GM10248 (cell line): ENCODE measurements around the gene PPP2R5B.

Source experiments
- CTCF ChIA-PET: fragments of 300-600 bp; sonication (Branson Sonifier 250); formaldehyde crosslinking; extraction: SDS; loops from one replicate; lab custom pipeline; 2021; ENCODE audit warnings: antibody characterized with exemption; lab: Yijun Ruan, JAX
- POLR2A ChIA-PET: fragments of 350-650 bp; sonication (Branson Sonifier 250); formaldehyde crosslinking; extraction: SDS; loops from one replicate; lab custom pipeline; 2020; ENCODE audit warnings: antibody characterized with exemption; lab: Yijun Ruan, JAX
- DNase-seq: peaks from one replicate; pipeline ENCODE4 v3.0.0; 2012; ENCODE audit errors: extremely low spot score
- CTCF ChIP-seq: IDR thresholded peaks from 2 replicates; pipeline ENCODE4 v1.5.1; 2012; ENCODE audit warnings: mild to moderate bottlenecking, low read depth; ENCODE audit errors: extremely low read depth, missing control alignments, control extremely low read depth

PPP2R5B gene

GRCh38 chr11:64923944-64924909 lies at the start of gene PPP2R5B:
Gene PPP2R5B, plus strand, starts transcription at chr11:64924689. Its CDS starts 1,046 bp downstream, at chr11:64925735.
- ChIA-PET POLR2A (interaction anchor here (0.6 to 1.1 kb wide), 2 partner anchors 46 to 575 kb away, joined by 3 to 4 read pairs; partner anchors contain the start of genes EHD1 and MALAT1), CTCF (interaction anchor here (0.7 to 1.7 kb wide), 5 partner anchors 76 to 189 kb away, joined by 3 to 5 read pairs (median 4); partner anchors contain the start of gene ARL2)
- DNase-seq, result peak; percentile 97
- no peak for TF ChIP-seq CTCF

GRCh38 chr11:64875369-64876228 lies 48.9 kb upstream of the PPP2R5B start:
- TF ChIP-seq CTCF, result no peak
- POLR2A ChIA-PET, result interaction anchor here (0.6 to 7.8 kb wide), 3 partner anchors 11 to 25 kb away, joined by 4 to 225 read pairs (median 129); partner anchors contain the start of gene CDC42BPG
- CTCF ChIA-PET, result interaction anchor here (0.7 to 31.5 kb wide), 4 partner anchors 15 to 242 kb away, joined by 3 to 1137 read pairs (median 78); partner anchors contain the start of genes CDC42BPG and ZNHIT2
- DNase-seq, result no peak

GRCh38 chr11:64876229-64876750 lies 48.2 kb upstream of the PPP2R5B start:
- no peak for DNase-seq
- POLR2A ChIA-PET, result interaction anchor here (6.1 to 7.8 kb wide), 2 partner anchors 12 to 26 kb away, joined by 129 to 225 read pairs; partner anchors contain the start of gene CDC42BPG
- CTCF ChIA-PET, result interaction anchor here (1.7 to 31.5 kb wide), 3 partner anchors 14 to 241 kb away, joined by 5 to 1137 read pairs (median 152); partner anchors contain the start of genes CDC42BPG and ZNHIT2
- TF ChIP-seq CTCF, result no peak

- TF ChIP-seq CTCF, result no peak
- ChIA-PET POLR2A (interaction anchor here (0.6 to 7.8 kb wide), 7 partner anchors 11 to 105 kb away, joined by 3 to 225 read pairs (median 9); partner anchors contain the start of genes CDC42BPG and SF1), CTCF (interaction anchor here (1.7 to 31.5 kb wide), 3 partner anchors 14 to 241 kb away, joined by 5 to 1137 read pairs (median 152); partner anchors contain the start of genes CDC42BPG and ZNHIT2)
- DNase-seq, result no peak
These were observed 47.6 kb upstream of the PPP2R5B start for GRCh38 chr11:64876835-64877341.

- TF ChIP-seq CTCF, result no peak
- POLR2A ChIA-PET, result interaction anchor here (0.6 to 7.8 kb wide), 11 partner anchors 10 to 105 kb away, joined by 3 to 225 read pairs (median 6); partner anchors contain the start of genes CDC42BPG, MEN1, PPP2R5B and SF1
- no peak for DNase-seq
- CTCF ChIA-PET, result interaction anchor here (1.7 to 31.5 kb wide), 3 partner anchors 13 to 240 kb away, joined by 5 to 1137 read pairs (median 152); partner anchors contain the start of genes CDC42BPG and ZNHIT2
These were observed 46.9 kb upstream of the PPP2R5B start for GRCh38 chr11:64877390-64878222.
